Osteocyte (in vitro differentiated cells): ENCODE measurements around the gene CLIC4. TPM values are rescaled to one million over a fixed set of nuclear protein-coding genes. Genes with fewer than 3 reads are reported as not detected.
"Not testable (repeated sequence)": the region's sequence is repeated elsewhere in the genome, so short reads cannot be mapped to it uniquely, and the experiment has no call there.

ENCODE experiments used
- DNase-seq: peaks from one replicate; pipeline ENCODE4 v3.0.0; 2021; ENCODE audit warnings: mixed read lengths; ENCODE audit not compliant: unreplicated experiment; ENCODE audit errors: extremely low spot score
- H3K27ac Mint-ChIP-seq: one replicate; pipeline ENCODE4 v1.8.0; 2021; ENCODE audit warnings: mild to moderate bottlenecking, mixed read lengths; ENCODE audit not compliant: unreplicated experiment
- H3K27me3 Mint-ChIP-seq: one replicate; pipeline ENCODE4 v1.8.0; 2021; ENCODE audit warnings: mixed read lengths; ENCODE audit not compliant: unreplicated experiment
- H3K36me3 Mint-ChIP-seq: one replicate; pipeline ENCODE4 v1.8.0; 2021; ENCODE audit warnings: mixed read lengths; ENCODE audit not compliant: unreplicated experiment
- H3K4me1 Mint-ChIP-seq: one replicate; pipeline ENCODE4 v1.8.0; 2021; ENCODE audit warnings: mixed read lengths; ENCODE audit not compliant: unreplicated experiment
- H3K4me3 Mint-ChIP-seq: one replicate; pipeline ENCODE4 v1.8.0; 2021; ENCODE audit warnings: mild to moderate bottlenecking, moderate library complexity, mixed read lengths; ENCODE audit not compliant: unreplicated experiment
- H3K9me3 Mint-ChIP-seq: one replicate; pipeline ENCODE4 v1.8.0; 2021; ENCODE audit warnings: mixed read lengths; ENCODE audit not compliant: unreplicated experiment
- total RNA-seq: library from RNA; stranded (reverse); gene quantifications from 2 replicates; pipeline ENCODE4 v1.2.1, GENCODE V29; 2021
- TF ChIP-seq, protein P1 (sequence below): fragments of 200-600 bp; sonication (generic); IDR thresholded peaks from 2 replicates; pipeline ENCODE4 v1.5.0; 2021; ENCODE audit warnings: antibody characterized with exemption, mild to moderate bottlenecking, moderate library complexity

Gene CLIC4
- total RNA-seq, 1 donor from 2014 or later = 370 TPM

- DNase-seq = no peak
- Mint-ChIP-seq H3K9me3 (no peaks in the 10 kb centered on the region), H3K27ac (no peak overlapping the region), H3K27me3 (no peaks in the 10 kb centered on the region), H3K4me1 (peaks cover 53% of the 10 kb centered on the region), H3K36me3 (no peaks in the 10 kb centered on the region), H3K4me3 (no peak overlapping the region)
- TF ChIP-seq, protein P1, sequence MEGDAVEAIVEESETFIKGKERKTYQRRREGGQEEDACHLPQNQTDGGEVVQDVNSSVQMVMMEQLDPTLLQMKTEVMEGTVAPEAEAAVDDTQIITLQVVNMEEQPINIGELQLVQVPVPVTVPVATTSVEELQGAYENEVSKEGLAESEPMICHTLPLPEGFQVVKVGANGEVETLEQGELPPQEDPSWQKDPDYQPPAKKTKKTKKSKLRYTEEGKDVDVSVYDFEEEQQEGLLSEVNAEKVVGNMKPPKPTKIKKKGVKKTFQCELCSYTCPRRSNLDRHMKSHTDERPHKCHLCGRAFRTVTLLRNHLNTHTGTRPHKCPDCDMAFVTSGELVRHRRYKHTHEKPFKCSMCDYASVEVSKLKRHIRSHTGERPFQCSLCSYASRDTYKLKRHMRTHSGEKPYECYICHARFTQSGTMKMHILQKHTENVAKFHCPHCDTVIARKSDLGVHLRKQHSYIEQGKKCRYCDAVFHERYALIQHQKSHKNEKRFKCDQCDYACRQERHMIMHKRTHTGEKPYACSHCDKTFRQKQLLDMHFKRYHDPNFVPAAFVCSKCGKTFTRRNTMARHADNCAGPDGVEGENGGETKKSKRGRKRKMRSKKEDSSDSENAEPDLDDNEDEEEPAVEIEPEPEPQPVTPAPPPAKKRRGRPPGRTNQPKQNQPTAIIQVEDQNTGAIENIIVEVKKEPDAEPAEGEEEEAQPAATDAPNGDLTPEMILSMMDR = no peak
Measured at GRCh38 chr1:24721533-24721932, 23.7 kb upstream of the CLIC4 start.

- H3K27me3 Mint-ChIP-seq, H3K9me3 Mint-ChIP-seq, DNase-seq, H3K36me3 Mint-ChIP-seq, H3K4me3 Mint-ChIP-seq: not testable (repeated sequence)
- Mint-ChIP-seq H3K27ac (peak overlapping the region; percentile 62), H3K4me1 (peaks cover 61% of the 10 kb centered on the region)
Measured at GRCh38 chr1:24722073-24723035, 22.9 kb upstream of the CLIC4 start.

DNA sequence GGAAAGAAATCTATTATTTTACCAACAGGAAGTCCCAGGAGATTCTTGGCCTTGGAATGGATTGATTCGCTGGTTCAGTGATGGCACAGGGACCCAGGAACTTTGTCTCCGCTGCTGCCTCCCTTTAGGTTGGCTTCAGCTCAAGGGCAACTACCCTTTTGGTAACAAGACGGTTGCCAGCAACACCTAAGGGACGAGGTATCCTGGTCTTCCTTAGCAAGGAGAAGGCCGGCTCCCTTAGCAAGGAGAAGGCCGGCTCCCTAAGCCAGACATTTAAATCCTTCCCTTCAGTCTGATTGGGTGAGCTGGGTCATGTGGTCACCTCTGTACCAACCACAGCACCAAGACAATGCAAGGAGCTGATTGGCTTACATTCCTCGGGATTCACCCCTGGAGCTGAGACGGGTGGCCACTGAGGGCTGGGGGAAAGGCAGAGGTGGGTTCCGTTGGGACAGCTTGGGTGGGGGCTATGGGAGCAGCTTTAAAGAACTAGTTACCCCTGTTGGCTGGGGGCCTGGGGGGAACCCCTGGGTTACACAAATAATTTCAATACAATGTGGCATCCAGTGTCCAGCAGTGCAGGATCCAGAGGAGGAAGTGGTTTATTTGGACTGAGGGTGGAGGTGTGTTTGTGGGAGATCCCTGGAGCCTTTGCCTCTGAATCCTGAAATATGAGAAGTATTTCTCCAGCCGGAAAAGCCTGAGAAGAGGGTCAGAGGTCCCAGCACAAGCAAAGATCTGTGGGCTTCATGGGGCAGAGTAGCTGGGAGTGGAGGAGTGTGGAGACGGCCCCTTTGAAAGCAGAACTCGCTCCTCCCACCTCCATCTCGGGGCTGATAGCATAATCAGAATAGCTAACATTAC, 20.7 kb upstream of the CLIC4 start:
- Mint-ChIP-seq H3K4me1 (peaks cover 62% of the 10 kb centered on the region), H3K27ac (peak overlapping the region; percentile 97), H3K36me3 (no peaks in the 10 kb centered on the region), H3K9me3 (no peaks in the 10 kb centered on the region), H3K4me3 (peak overlapping the region; percentile 56), H3K27me3 (no peaks in the 10 kb centered on the region)
- TF ChIP-seq, protein P1 = no peak
- peak; percentile 94 for DNase-seq

DNA sequence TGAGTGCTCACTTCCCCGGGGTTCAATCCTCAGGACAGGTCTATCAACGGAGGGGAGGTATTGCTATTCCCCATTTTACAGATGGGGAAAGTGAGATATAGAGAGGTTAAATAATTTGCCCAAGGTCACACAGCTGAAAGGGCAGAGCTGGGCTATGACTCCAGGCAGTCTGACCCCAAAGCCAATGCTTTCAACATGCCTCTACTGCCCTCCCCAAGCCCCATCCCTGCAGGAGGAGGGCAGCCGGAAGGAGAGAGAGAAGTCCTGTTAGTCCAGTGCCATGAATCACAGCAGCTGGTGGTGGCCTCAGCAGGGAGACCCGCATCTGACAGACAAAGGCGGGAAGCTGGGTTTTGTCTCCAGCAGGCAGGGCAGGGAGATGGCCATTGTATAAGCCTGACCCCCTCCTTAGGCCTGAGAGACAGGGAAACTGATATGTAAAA, 20.0 kb upstream of the CLIC4 start:
- Mint-ChIP-seq H3K27ac (peak overlapping the region; percentile 97), H3K36me3 (no peaks in the 10 kb centered on the region), H3K9me3 (no peaks in the 10 kb centered on the region), H3K4me3 (peak overlapping the region; percentile 36), H3K4me1 (peaks cover 58% of the 10 kb centered on the region), H3K27me3 (no peaks in the 10 kb centered on the region)
- TF ChIP-seq, protein P1 = no peak
- peak; percentile 83 for DNase-seq

GRCh38 chr1:24726741-24727140, 18.5 kb upstream of the CLIC4 start:
- DNase-seq = no peak
- H3K4me1 Mint-ChIP-seq = peaks cover 63% of the 10 kb centered on the region
- H3K4me3 Mint-ChIP-seq = no peak overlapping the region
- H3K27me3 Mint-ChIP-seq = no peaks in the 10 kb centered on the region
- TF ChIP-seq, protein P1 = no peak
- no peaks in the 10 kb centered on the region for H3K9me3 Mint-ChIP-seq
- H3K27ac Mint-ChIP-seq = peak overlapping the region; percentile 88
- H3K36me3 Mint-ChIP-seq = no peaks in the 10 kb centered on the region
